ENCODE data around the gene GALNTL6. TPM values are rescaled to one million over a fixed set of nuclear protein-coding genes. Genes with fewer than 3 reads are reported as not detected.

GALNTL6 gene
- total and polyA plus RNA-seq, 9 of the 15 experiments (the other 6 are each of a cell fraction or from before 2014, with no cell fraction given), result 0.18 to 0.50 (median 0.29) TPM

DNA sequence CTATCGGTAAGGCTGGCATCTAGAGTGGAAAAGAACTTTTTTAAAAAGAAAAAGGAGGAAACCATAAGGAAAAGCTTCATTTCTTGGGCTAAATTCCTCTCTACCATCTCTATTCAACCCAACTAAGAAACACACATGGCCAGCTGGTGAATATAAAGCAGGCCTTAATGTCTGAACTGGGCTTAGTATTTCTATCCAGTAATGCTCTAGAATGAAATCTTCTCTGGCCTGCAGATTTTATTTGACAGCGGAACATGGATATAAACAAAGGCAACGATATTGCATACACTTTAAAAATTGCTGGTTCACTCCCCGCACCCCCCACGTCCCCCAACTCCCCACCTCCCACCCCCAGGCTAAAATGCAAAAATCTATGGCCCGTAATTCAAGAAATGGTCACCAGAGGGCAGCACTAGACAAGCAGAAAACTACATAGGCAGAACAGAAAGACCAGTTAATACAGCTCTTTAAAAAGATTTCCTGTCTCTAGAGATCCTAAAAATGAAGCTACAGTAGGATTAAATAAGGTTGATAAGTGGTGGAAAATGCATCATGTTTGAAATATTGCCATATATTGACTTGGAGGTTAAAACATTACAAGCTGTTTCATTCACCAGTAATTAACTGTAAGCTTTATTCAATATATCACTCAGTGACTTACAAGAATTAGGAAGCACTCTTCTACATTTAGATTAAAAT, 1200.2 kb downstream of the GALNTL6 start (continued):
- TF ChIP-seq, protein P1, sequence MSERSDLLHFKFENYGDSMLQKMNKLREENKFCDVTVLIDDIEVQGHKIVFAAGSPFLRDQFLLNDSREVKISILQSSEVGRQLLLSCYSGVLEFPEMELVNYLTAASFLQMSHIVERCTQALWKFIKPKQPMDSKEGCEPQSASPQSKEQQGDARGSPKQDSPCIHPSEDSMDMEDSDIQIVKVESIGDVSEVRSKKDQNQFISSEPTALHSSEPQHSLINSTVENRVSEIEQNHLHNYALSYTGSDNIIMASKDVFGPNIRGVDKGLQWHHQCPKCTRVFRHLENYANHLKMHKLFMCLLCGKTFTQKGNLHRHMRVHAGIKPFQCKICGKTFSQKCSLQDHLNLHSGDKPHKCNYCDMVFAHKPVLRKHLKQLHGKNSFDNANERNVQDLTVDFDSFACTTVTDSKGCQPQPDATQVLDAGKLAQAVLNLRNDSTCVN (CRISPR knock-in tag; IDR thresholded peaks at IDR 0.05), result no peak
- TF ChIP-seq, protein P2, sequence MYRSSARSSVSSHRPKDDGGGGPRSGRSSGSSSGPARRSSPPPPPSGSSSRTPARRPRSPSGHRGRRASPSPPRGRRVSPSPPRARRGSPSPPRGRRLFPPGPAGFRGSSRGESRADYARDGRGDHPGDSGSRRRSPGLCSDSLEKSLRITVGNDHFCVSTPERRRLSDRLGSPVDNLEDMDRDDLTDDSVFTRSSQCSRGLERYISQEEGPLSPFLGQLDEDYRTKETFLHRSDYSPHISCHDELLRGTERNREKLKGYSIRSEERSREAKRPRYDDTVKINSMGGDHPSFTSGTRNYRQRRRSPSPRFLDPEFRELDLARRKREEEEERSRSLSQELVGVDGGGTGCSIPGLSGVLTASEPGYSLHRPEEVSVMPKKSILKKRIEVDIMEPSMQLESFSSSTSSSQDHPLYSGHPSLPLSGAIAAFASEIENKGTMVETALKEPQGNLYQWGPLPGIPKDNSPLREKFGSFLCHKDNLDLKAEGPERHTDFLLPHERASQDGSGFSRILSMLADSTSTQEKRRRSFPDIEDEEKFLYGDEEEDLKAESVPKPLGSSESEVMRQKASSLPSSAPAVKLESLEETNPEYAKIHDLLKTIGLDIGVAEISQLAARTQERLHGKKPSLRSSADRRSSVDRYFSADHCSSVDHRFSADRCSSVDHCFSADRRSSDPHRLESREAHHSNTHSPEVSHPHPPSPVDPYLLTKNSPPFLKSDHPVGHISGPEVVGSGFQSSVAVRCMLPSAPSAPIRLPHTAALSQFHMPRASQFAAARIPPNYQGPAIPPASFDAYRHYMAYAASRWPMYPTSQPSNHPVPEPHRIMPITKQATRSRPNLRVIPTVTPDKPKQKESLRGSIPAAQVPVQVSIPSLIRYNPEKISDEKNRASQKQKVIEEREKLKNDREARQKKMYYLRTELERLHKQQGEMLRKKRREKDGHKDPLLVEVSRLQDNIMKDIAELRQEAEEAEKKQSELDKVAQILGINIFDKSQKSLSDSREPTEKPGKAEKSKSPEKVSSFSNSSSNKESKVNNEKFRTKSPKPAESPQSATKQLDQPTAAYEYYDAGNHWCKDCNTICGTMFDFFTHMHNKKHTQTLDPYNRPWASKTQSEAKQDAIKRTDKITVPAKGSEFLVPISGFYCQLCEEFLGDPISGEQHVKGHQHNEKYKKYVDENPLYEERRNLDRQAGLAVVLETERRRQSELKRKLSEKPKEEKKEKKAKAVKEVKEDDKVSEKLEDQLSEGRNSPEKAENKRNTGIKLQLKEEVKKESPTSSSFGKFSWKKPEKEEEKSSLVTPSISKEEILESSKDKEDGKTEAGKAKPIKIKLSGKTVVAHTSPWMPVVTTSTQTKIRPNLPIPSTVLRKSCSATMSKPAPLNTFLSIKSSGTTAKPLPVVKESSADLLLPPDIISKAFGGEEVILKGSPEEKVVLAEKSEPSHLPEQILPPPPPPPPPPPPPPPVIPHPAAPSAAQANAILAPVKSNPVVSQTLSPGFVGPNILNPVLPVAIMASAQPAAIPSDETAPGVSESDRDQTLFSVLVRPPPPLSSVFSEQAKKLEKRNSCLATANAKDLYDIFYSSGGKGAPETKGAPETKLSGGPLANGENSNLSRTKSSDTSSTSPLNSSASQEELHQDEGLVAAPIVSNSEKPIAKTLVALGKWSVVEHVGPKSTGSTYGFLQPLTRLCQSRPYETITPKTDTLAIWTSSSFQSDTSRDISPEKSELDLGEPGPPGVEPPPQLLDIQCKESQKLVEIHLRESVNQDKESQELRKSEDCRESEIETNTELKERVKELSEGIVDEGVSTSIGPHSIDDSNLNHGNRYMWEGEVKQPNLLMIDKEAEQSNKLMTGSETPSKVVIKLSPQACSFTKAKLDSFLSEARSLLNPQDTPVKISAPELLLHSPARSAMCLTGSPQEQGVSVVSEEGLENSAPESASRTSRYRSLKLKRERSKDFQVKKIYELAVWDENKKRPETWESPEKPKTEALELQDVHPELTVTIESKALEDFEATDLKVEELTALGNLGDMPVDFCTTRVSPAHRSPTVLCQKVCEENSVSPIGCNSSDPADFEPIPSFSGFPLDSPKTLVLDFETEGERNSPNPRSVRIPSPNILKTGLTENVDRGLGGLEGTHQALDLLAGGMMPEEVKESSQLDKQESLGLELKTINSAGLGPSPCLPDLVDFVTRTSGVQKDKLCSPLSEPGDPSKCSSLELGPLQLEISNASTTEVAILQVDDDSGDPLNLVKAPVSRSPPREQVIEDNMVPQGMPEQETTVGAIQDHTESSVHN (IDR thresholded peaks at IDR 0.05; ENCODE audit: borderline replicate concordance in 1 of 2, low read depth in 1 of 2), result no peak
- TF ChIP-seq GABPA (tag; conservative IDR thresholded peaks at IDR 0.05; ENCODE audit: low read depth), result no peak
- TF ChIP-seq, protein P3, sequence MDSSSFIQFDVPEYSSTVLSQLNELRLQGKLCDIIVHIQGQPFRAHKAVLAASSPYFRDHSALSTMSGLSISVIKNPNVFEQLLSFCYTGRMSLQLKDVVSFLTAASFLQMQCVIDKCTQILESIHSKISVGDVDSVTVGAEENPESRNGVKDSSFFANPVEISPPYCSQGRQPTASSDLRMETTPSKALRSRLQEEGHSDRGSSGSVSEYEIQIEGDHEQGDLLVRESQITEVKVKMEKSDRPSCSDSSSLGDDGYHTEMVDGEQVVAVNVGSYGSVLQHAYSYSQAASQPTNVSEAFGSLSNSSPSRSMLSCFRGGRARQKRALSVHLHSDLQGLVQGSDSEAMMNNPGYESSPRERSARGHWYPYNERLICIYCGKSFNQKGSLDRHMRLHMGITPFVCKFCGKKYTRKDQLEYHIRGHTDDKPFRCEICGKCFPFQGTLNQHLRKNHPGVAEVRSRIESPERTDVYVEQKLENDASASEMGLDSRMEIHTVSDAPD (CRISPR knock-in tag; IDR thresholded peaks at IDR 0.05), result no peak
- TF ChIP-seq HNRNPUL1 (IDR thresholded peaks at IDR 0.05; ENCODE audit: low read length), result no peak
- TF ChIP-seq ZNF586 (CRISPR knock-in tag; conservative IDR thresholded peaks at IDR 0.05), result no peak
- TF ChIP-seq, protein P4, sequence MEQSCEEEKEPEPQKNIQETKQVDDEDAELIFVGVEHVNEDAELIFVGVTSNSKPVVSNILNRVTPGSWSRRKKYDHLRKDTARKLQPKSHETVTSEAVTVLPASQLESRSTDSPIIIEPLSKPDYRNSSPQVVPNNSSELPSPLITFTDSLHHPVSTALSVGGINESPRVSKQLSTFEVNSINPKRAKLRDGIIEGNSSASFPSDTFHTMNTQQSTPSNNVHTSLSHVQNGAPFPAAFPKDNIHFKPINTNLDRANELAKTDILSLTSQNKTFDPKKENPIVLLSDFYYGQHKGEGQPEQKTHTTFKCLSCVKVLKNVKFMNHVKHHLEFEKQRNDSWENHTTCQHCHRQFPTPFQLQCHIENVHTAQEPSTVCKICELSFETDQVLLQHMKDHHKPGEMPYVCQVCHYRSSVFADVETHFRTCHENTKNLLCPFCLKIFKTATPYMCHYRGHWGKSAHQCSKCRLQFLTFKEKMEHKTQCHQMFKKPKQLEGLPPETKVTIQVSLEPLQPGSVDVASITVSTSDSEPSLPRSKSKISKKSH (CRISPR knock-in tag; IDR thresholded peaks at IDR 0.05), result no peak
- no peak for TF ChIP-seq NRF1 (conservative IDR thresholded peaks at IDR 0.05 in 1 of 2, IDR thresholded peaks at IDR 0.05 in 1 of 2)
- no peak for TF ChIP-seq RBM22 (IDR thresholded peaks at IDR 0.05; ENCODE audit: low read depth, low read length, poor library complexity, severe bottlenecking)
- TF ChIP-seq, protein P5, sequence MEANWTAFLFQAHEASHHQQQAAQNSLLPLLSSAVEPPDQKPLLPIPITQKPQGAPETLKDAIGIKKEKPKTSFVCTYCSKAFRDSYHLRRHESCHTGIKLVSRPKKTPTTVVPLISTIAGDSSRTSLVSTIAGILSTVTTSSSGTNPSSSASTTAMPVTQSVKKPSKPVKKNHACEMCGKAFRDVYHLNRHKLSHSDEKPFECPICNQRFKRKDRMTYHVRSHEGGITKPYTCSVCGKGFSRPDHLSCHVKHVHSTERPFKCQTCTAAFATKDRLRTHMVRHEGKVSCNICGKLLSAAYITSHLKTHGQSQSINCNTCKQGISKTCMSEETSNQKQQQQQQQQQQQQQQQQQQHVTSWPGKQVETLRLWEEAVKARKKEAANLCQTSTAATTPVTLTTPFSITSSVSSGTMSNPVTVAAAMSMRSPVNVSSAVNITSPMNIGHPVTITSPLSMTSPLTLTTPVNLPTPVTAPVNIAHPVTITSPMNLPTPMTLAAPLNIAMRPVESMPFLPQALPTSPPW (CRISPR knock-in tag; IDR thresholded peaks at IDR 0.05), result peak; percentile 45; the same call in 1 of the 2 replicates

Data from K562 (cell line).